HEK293 (cell line): ENCODE data around the gene SLC35F2.

Experiments
- CTCF ChIA-PET: fragments of 350-600 bp; formaldehyde crosslinking; extraction: SDS; loops from one replicate; lab custom pipeline; 2021; ENCODE audit warnings: antibody characterized with exemption; lab: Yijun Ruan, JAX
- POLR2A ChIA-PET: fragments of 300-600 bp; formaldehyde crosslinking; extraction: SDS; loops from one replicate; lab custom pipeline; 2020; ENCODE audit warnings: antibody characterized with exemption, inconsistent platforms; lab: Yijun Ruan, JAX
- H3K27ac ChIP-seq: fragments of 200-500 bp; sonication (Bioruptor generic); 2 replicates; pipeline ENCODE4 v1.5.1; 2014; ENCODE audit warnings: low read depth, low read length, control low read depth, inconsistent platforms; ENCODE audit errors: extremely low read depth
- H3K36me3 ChIP-seq, 2 experiments: fragments of 200-500 bp in 1 of 2; sonication (Bioruptor generic) in 1 of 2; 1 replicate in 1 of 2; 2 replicates in 1 of 2; pipeline ENCODE4 v1.5.1; 2014 to 2017; ENCODE audit warnings: inconsistent platforms in 2 of 2, low read length in 2 of 2; ENCODE audit not compliant: control insufficient read depth in 2 of 2, insufficient read depth in 1 of 2
- H3K4me1 ChIP-seq: fragments of 200-500 bp; sonication (Bioruptor generic); 2 replicates; pipeline ENCODE4 v1.5.1; 2014; ENCODE audit warnings: mild to moderate bottlenecking, low read length, inconsistent platforms; ENCODE audit not compliant: control insufficient read depth, insufficient read depth
- H3K4me3 ChIP-seq: 2 replicates; pipeline ENCODE4 v1.5.1; 2011; ENCODE audit warnings: low read depth, mild to moderate bottlenecking, control low read depth, low read length, moderate library complexity
- H3K9me3 ChIP-seq: fragments of 200-500 bp; sonication (Bioruptor generic); 2 replicates; pipeline ENCODE4 v1.5.1; 2014; ENCODE audit warnings: low read depth, low read length, inconsistent platforms; ENCODE audit not compliant: control insufficient read depth, insufficient read depth
- ATF2 ChIP-seq: fragments of 450-650 bp; formaldehyde crosslinking; IDR thresholded peaks from 2 replicates; pipeline ENCODE4 v1.5.1; 2016; ENCODE audit warnings: missing biosample characterization, missing genetic modification characterization, low read depth
- IKZF3 ChIP-seq: fragments of 450-650 bp; IDR thresholded peaks from 2 replicates; pipeline ENCODE4 v1.5.0; 2018; ENCODE audit warnings: missing biosample characterization, mild to moderate bottlenecking, missing genetic modification characterization, moderate library complexity
- KLF16 ChIP-seq: fragments of 450-650 bp; formaldehyde crosslinking; IDR thresholded peaks from 2 replicates; pipeline ENCODE4 v1.5.1; 2017; ENCODE audit warnings: missing biosample characterization, missing genetic modification characterization
- MYNN ChIP-seq: fragments of 450-650 bp; formaldehyde crosslinking; IDR thresholded peaks from 2 replicates; pipeline ENCODE4 v1.5.1; 2016; ENCODE audit warnings: missing biosample characterization, missing genetic modification characterization, borderline replicate concordance
- MZF1 ChIP-seq: fragments of 450-650 bp; formaldehyde crosslinking; IDR thresholded peaks from 2 replicates; pipeline ENCODE4 v1.5.1; 2017; ENCODE audit warnings: missing biosample characterization, missing genetic modification characterization, borderline replicate concordance
- ZBTB44 ChIP-seq: fragments of 450-650 bp; IDR thresholded peaks from 2 replicates; pipeline ENCODE4 v1.5.1; 2018; ENCODE audit warnings: missing biosample characterization, mild to moderate bottlenecking, missing genetic modification characterization
- ZNF202 ChIP-seq: fragments of 450-650 bp; formaldehyde crosslinking; IDR thresholded peaks from 2 replicates; pipeline ENCODE4 v1.5.1; 2016; ENCODE audit warnings: missing biosample characterization, missing genetic modification characterization, borderline replicate concordance
- ZNF211 ChIP-seq: fragments of 450-650 bp; formaldehyde crosslinking; IDR thresholded peaks from 2 replicates; pipeline ENCODE4 v1.5.1; 2016; ENCODE audit warnings: low read depth, missing biosample characterization, missing genetic modification characterization
- ZNF280C ChIP-seq: fragments of 450-650 bp; formaldehyde crosslinking; IDR thresholded peaks from 2 replicates; pipeline ENCODE4 v1.5.1; 2016; ENCODE audit warnings: missing biosample characterization, missing genetic modification characterization
- ZNF292 ChIP-seq: fragments of 450-650 bp; formaldehyde crosslinking; IDR thresholded peaks from 2 replicates; pipeline ENCODE4 v1.5.1; 2016; ENCODE audit warnings: low read depth, missing biosample characterization, missing genetic modification characterization, borderline replicate concordance
- ZNF366 ChIP-seq: fragments of 450-650 bp; formaldehyde crosslinking; conservative IDR thresholded peaks from 2 replicates; pipeline ENCODE4 v1.5.1; 2016; ENCODE audit warnings: missing biosample characterization, missing genetic modification characterization
- ZNF391 ChIP-seq: fragments of 450-650 bp; formaldehyde crosslinking; IDR thresholded peaks from 2 replicates; pipeline ENCODE4 v1.5.1; 2016; ENCODE audit warnings: low read depth, missing biosample characterization, missing genetic modification characterization, borderline replicate concordance
- ZNF426 ChIP-seq: fragments of 450-650 bp; formaldehyde crosslinking; IDR thresholded peaks from 2 replicates; pipeline ENCODE4 v1.5.1; 2017; ENCODE audit warnings: missing biosample characterization, missing genetic modification characterization, mild to moderate bottlenecking, inconsistent platforms, moderate library complexity
- ZNF555 ChIP-seq: fragments of 450-650 bp; formaldehyde crosslinking; conservative IDR thresholded peaks from 2 replicates; pipeline ENCODE4 v1.5.1; 2017; ENCODE audit warnings: missing biosample characterization, mild to moderate bottlenecking, missing genetic modification characterization, inconsistent platforms
- ZNF558 ChIP-seq: fragments of 450-650 bp; formaldehyde crosslinking; IDR thresholded peaks from 2 replicates; pipeline ENCODE4 v1.5.1; 2016; ENCODE audit warnings: missing biosample characterization, missing genetic modification characterization
- ZNF585B ChIP-seq: fragments of 450-650 bp; formaldehyde crosslinking; IDR thresholded peaks from 2 replicates; pipeline ENCODE4 v1.5.1; 2016; ENCODE audit warnings: missing biosample characterization, missing genetic modification characterization
- ZNF664 ChIP-seq: fragments of 450-650 bp; formaldehyde crosslinking; IDR thresholded peaks from 2 replicates; pipeline ENCODE4 v1.5.1; 2016; ENCODE audit warnings: missing biosample characterization, missing genetic modification characterization
- ZNF704 ChIP-seq: fragments of 450-650 bp; formaldehyde crosslinking; IDR thresholded peaks from 2 replicates; pipeline ENCODE4 v1.5.1; 2016; ENCODE audit warnings: missing biosample characterization, missing genetic modification characterization
- ZNF776 ChIP-seq: fragments of 450-650 bp; formaldehyde crosslinking; IDR thresholded peaks from 2 replicates; pipeline ENCODE4 v1.5.0; 2017; ENCODE audit warnings: missing biosample characterization, missing genetic modification characterization, borderline replicate concordance
- ZNF791 ChIP-seq: fragments of 450-650 bp; formaldehyde crosslinking; IDR thresholded peaks from 2 replicates; pipeline ENCODE4 v1.5.1; 2016; ENCODE audit warnings: missing biosample characterization, missing genetic modification characterization
- ZNF792 ChIP-seq: fragments of 450-650 bp; formaldehyde crosslinking; IDR thresholded peaks from 2 replicates; pipeline ENCODE4 v1.5.1; 2016; ENCODE audit warnings: missing biosample characterization, missing genetic modification characterization
- ZSCAN16 ChIP-seq: fragments of 450-650 bp; formaldehyde crosslinking; IDR thresholded peaks from 2 replicates; pipeline ENCODE4 v1.5.1; 2016; ENCODE audit warnings: missing biosample characterization, missing genetic modification characterization
- TF ChIP-seq, protein P1 (sequence below): fragments of 450-650 bp; formaldehyde crosslinking; IDR thresholded peaks from 2 replicates; pipeline ENCODE4 v1.5.0; 2017; ENCODE audit warnings: missing biosample characterization, missing genetic modification characterization, borderline replicate concordance
- TF ChIP-seq, protein P2 (sequence below): fragments of 450-650 bp; formaldehyde crosslinking; IDR thresholded peaks from 2 replicates; pipeline ENCODE4 v1.5.1; 2017; ENCODE audit warnings: missing biosample characterization, mild to moderate bottlenecking, missing genetic modification characterization, moderate library complexity

SLC35F2 gene

GRCh38 chr11:107856180-107856980 is 2.2 kb downstream of the SLC35F2 start:
- no peak overlapping the region for H3K27ac ChIP-seq
- no peak overlapping the region for H3K4me3 ChIP-seq
- CTCF ChIA-PET = interaction anchor here (0.6 to 1.2 kb wide), 2 partner anchors 60 to 167 kb away, joined by 3 to 4 read pairs; no protein-coding TSS in a partner anchor

DNA sequence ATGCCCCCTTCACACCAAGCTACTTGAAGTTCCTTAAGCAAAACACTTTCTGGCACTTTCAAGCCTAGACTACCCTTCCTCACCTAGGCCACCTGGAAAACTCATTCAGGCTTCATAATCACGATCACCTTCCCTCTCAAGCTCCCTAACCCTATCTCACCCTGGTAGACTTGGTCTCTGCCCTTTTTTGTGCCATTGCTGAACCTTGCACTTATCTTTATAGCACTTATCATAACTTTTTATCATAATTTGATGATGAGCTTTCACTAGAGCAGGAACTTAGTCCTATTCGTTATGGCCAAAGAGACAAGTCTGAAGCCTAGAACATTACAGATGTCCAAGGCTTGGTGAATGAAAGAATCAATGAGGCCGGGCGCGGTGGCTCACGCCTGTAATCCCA is 5.5 kb downstream of the SLC35F2 start:
- Histone ChIP-seq H3K4me3 (no peak overlapping the region), H3K27ac (no peak overlapping the region), H3K4me1 (no peaks in the 10 kb centered on the region; the same call in 1 of the 2 replicates), H3K9me3 (no peaks in the 10 kb centered on the region), H3K36me3 (no peaks in the 10 kb centered on the region)
- ChIA-PET POLR2A (no interaction called here), CTCF (interaction anchor here (1.1 kb wide), 1 partner anchor 12 kb away, joined by 3 read pairs; no protein-coding TSS in a partner anchor)
- TF ChIP-seq ATF2 (tag by site-specific recombination) (no peak), ZNF776 (no peak), ZNF366 (no peak), ZNF280C (tag by site-specific recombination) (no peak), IKZF3 (tag by site-specific recombination) (no peak), ZNF791 (tag by site-specific recombination) (no peak), KLF16 (tag by site-specific recombination) (no peak), MZF1 (tag by site-specific recombination) (no peak), ZNF555 (no peak), ZBTB44 (no peak), ZNF426 (tag by site-specific recombination) (no peak), ZNF211 (tag by site-specific recombination) (no peak), ZNF202 (tag by site-specific recombination) (no peak), ZNF558 (tag by site-specific recombination) (no peak)
- TF ChIP-seq, protein P1, sequence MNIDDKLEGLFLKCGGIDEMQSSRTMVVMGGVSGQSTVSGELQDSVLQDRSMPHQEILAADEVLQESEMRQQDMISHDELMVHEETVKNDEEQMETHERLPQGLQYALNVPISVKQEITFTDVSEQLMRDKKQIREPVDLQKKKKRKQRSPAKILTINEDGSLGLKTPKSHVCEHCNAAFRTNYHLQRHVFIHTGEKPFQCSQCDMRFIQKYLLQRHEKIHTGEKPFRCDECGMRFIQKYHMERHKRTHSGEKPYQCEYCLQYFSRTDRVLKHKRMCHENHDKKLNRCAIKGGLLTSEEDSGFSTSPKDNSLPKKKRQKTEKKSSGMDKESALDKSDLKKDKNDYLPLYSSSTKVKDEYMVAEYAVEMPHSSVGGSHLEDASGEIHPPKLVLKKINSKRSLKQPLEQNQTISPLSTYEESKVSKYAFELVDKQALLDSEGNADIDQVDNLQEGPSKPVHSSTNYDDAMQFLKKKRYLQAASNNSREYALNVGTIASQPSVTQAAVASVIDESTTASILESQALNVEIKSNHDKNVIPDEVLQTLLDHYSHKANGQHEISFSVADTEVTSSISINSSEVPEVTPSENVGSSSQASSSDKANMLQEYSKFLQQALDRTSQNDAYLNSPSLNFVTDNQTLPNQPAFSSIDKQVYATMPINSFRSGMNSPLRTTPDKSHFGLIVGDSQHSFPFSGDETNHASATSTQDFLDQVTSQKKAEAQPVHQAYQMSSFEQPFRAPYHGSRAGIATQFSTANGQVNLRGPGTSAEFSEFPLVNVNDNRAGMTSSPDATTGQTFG (tag by site-specific recombination) = no peak
- TF ChIP-seq, protein P2, sequence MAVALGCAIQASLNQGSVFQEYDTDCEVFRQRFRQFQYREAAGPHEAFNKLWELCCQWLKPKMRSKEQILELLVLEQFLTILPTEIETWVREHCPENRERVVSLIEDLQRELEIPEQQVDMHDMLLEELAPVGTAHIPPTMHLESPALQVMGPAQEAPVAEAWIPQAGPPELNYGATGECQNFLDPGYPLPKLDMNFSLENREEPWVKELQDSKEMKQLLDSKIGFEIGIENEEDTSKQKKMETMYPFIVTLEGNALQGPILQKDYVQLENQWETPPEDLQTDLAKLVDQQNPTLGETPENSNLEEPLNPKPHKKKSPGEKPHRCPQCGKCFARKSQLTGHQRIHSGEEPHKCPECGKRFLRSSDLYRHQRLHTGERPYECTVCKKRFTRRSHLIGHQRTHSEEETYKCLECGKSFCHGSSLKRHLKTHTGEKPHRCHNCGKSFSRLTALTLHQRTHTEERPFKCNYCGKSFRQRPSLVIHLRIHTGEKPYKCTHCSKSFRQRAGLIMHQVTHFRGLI (tag by site-specific recombination) = no peak

More at GRCh38 chr11:107856180-107856980, 2.2 kb downstream of the SLC35F2 start:
- TF ChIP-seq ZNF292 (tag by site-specific recombination) (no peak), ZNF664 (tag by site-specific recombination) (peak; percentile 68; the same call in 1 of the 2 replicates), MYNN (tag by site-specific recombination) (no peak), ZNF792 (no peak), ZSCAN16 (tag by site-specific recombination) (no peak), ZNF704 (tag by site-specific recombination) (no peak), ZNF366 (no peak), ZNF391 (no peak), ZNF585B (tag by site-specific recombination) (peak; percentile 69)
- Histone ChIP-seq H3K4me1 (no peaks in the 10 kb centered on the region; the same call in 1 of the 2 replicates), H3K9me3 (no peaks in the 10 kb centered on the region), H3K36me3 (no peaks in the 10 kb centered on the region)
- POLR2A ChIA-PET = interaction anchor here (0.7 kb wide), 1 partner anchor 224 kb away, joined by 5 read pairs; no protein-coding TSS in a partner anchor
